ENCODE results near the gene TIE1. TPM values are rescaled to one million over a fixed set of nuclear protein-coding genes. Genes with fewer than 3 reads are reported as not detected.
A peak's percentile ranks its signal among the peaks of the same experiment; 100 is the strongest.

The TIE1 gene
- total and polyA plus RNA-seq, 9 of the 15 experiments (the other 6 are each of a cell fraction or from before 2014, with no cell fraction given), result 0.07 to 0.49 (median 0.14) TPM; not detected in 4

- in situ Hi-C loops (cut with MboI) (no loop called here), intact Hi-C loops (cut with micrococcal nuclease) (no loop called here)
- FAIRE-seq, result peak; percentile 19
- BruUV-seq (replicated peaks), result no TSS peak
- Histone ChIP-seq H2AFZ (ENCODE audit: low read depth, low read length) (peak overlapping the region; percentile 75), H3K27me3 (ENCODE audit: control insufficient read depth in 2 of 2, insufficient read depth in 2 of 2, low read length in 2 of 2) (peaks cover 45 to 79% of the 10 kb centered on the region in 2 experiments), H3K9me1 (ENCODE audit: control insufficient read depth, insufficient read depth, low read length) (no peaks in the 10 kb centered on the region), H3K9ac (ENCODE audit: insufficient read depth in 1 of 2, low read depth in 2 of 2, low read length in 2 of 2) (no peak overlapping the region), H3K4me1 (replicated peaks in 1 of 2; ENCODE audit: control insufficient read depth in 2 of 2, insufficient read depth in 2 of 2, low read length in 2 of 2) (peaks cover 16 to 19% of the 10 kb centered on the region in 2 experiments; a peak in 4 of 5 replicates), H4K20me1 (replicated peaks; ENCODE audit: control insufficient read depth, insufficient read depth, low read length) (no peaks in the 10 kb centered on the region; the same call in 1 of the 2 replicates), H3K4me2 (ENCODE audit: insufficient read depth, low read length) (peak overlapping the region; percentile 38), H3K27ac (ENCODE audit: extremely low read depth, low read depth, low read length) (no peak overlapping the region), H3K9me3 (replicated peaks; ENCODE audit: control insufficient read depth, insufficient read depth, low read depth, low read length) (no peaks in the 10 kb centered on the region), H3K36me3 (ENCODE audit: control insufficient read depth, insufficient read depth, low read length) (no peaks in the 10 kb centered on the region), H3K4me3 (no peak overlapping the region), H3K79me2 (ENCODE audit: control insufficient read depth, insufficient read depth, low read length) (no peaks in the 10 kb centered on the region)
- ChIA-PET CTCF (ENCODE audit: low intra/inter-chr PET ratio) (no interaction called here), POLR2A (interaction anchor here (0.6 kb wide), 1 partner anchor 150 kb away, joined by 4 read pairs; no protein-coding TSS in a partner anchor)
- 9% methylated on average over 11 of the region's 11 CpGs for WGBS (ENCODE audit: insufficient coverage, low coverage, missing lambda C conversion rate)
- peak; percentile 65 for ATAC-seq
- peak in 2 of 4 experiments; percentile 21 for DNase-seq (ENCODE audit: extremely low read depth in 1 of 4, low spot score in 3 of 4)
- TF ChIP-seq ZNF584 (CRISPR knock-in tag; IDR thresholded peaks at IDR 0.05; ENCODE audit: low read depth) (peak; percentile 79; the same call in 1 of the 2 replicates), NFRKB (IDR thresholded peaks at IDR 0.05; ENCODE audit: low read depth) (peak; percentile 36; the same call in 1 of the 2 replicates), RFX1 (IDR thresholded peaks at IDR 0.05) (peak; percentile 72), MCM2 (IDR thresholded peaks at IDR 0.05; ENCODE audit: low read depth) (no peak), ATF2 (CRISPR knock-in tag; IDR thresholded peaks at IDR 0.05) (no peak), SPI1 (IDR thresholded peaks at IDR 0.05; ENCODE audit: borderline replicate concordance, low read depth, low read length) (peak; percentile 37; the same call in 1 of the 2 replicates), MGA (IDR thresholded peaks at IDR 0.05) (peak; percentile 78), ETV6 (IDR thresholded peaks at IDR 0.05; ENCODE audit: borderline replicate concordance in 1 of 2, low read depth in 2 of 2, low read length in 1 of 2) (0 out of 4 replicates have a peak, but pooled peaks of 1 of the 2 experiments have one; percentile 22), ETV6 (CRISPR knock-in tag; IDR thresholded peaks at IDR 0.05; ENCODE audit: borderline replicate concordance) (no peak)
Observed at GRCh38 chr1:43274125-43274803, 26.5 kb upstream of the TIE1 start.
